Cerebellar nuclear complex (tissue), 1 donor: Measurements from ENCODE around the gene MEF2C.

ENCODE experiments used
- DNase-seq, 2 experiments: peaks; one replicate each; lab custom pipeline; 2025; lab: John Stamatoyannopoulos, UW

MEF2C gene

GRCh38 chr5:88888291-88888690 is 5.3 kb upstream of the MEF2C start:
- DNase-seq, result no peak

GRCh38 chr5:88887342-88887741 is 4.4 kb upstream of the MEF2C start:
- no peak for DNase-seq

GRCh38 chr5:88886746-88887341 is 3.9 kb upstream of the MEF2C start:
- no peak for DNase-seq

GRCh38 chr5:88886252-88886651 is 3.3 kb upstream of the MEF2C start:
- DNase-seq, result no peak

GRCh38 chr5:88885002-88885401 is 2.0 kb upstream of the MEF2C start:
- DNase-seq, result no peak

- no peak for DNase-seq
These were observed 1.6 kb upstream of the MEF2C start for GRCh38 chr5:88884608-88884877.

DNA sequence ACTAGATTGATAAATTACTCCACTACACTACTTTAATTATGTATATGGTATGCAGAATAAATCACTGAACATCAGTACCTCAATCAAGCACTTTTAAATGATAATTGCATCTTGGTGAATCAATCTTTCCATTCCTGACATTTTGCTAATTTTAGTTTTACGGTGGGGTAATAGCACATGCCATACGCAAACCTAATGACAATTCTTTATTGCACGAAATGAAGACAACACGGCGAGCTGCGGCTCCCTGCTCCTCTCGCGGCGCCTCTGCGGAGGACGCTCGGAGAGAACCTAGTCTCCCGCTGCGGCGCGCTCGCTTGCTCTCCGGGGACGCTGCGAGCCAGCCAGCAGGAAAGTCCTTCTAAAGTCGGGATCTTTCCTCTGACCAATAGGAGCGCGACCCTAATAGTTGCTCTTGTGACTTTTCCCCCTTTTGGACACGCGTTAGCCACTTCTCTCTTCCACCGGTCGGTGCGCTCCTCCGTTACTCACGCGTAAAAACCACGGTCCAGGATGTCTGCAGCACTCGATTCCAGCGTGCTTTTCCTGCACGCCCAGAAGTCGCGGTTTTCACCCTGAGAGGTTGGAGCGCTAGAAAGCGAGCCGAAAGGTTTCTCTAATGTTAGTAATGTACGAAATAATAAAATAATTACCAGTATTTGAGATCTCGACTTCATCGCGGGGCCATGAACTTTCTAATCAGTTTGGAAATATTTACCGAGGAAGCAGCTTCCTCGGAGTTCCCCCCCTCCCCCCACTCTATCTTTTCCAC is 1.0 kb upstream of the MEF2C start:
- peak in 1 of 2 experiments; percentile 43 for DNase-seq

DNA sequence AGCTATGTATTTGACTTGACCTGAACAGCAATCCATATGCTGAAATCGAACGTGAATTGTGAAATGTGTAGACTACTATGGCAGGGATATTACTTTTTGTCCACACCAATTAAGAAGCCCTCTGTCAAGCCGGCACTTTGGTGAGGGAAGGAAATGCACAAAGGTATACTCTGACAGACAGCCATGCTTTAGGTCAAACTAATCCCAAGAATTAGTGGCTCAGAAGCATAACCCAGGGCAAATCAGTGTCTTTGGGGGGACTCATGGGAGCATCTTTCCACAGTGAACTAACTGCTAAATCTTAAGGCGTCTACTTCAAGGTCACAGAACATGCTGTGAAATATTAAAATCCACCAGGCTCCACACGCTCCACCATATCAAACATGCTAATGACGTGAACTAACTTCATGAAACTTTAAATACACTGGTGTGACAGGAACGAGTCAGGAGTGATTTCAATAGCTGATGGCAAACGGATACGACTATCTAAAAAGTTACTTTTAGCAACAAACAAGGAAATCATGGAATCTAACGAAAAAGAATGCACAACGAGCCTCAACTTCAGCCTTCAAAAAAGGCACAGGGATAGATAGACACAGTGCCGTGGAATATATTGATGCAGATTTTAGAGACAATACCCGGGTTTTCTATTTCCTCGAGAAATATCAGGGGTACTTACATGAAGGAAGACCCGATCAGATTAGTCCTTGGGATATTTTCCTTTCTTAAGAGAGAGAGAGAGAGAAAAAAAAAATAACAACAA is 527 bp downstream of the MEF2C start:
- DNase-seq, result no peak

- no peak for DNase-seq
These were observed 1.4 kb downstream of the MEF2C start for GRCh38 chr5:88881571-88881971.

GRCh38 chr5:88880201-88880600 is 2.8 kb downstream of the MEF2C start:
- DNase-seq, result no peak

- DNase-seq, result no peak
These were observed 3.3 kb downstream of the MEF2C start for GRCh38 chr5:88879724-88880123.

DNA sequence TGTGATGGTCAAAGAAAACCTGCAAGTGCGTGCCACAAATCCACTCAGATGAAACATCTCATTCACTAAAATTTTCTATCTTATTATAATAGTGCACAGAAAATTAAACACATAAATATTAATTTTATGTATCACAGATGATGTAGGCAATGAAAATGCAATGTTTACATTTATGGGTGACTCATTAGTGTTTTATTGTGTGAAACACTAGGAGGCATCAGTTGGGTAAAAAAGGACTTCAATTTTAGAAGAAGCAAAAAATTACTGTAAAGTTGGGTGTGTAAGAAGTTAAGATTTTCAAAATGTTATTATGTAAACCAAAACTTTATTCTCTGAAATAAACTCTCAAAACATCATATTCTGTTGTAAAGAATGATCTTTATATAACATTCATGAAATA is 4.0 kb downstream of the MEF2C start:
- no peak for DNase-seq

DNA sequence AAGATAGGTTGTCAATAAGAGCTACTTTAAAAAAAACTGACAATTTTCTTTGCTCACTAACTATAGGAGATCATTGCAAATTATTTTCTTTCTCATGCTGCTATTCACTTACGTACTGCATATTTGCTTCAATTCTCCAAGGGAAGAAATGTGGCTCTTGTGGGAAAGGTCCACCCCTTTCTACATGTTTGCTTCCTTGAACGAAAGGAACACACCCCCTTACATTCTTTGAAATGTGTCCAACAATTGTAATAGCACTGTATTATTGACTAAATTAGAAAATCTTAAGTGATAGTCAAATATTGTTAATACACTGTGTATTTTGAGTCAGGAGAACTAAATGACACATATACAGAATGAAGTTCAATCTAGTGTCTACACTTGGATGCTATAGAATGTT is 5.2 kb downstream of the MEF2C start:
- no peak for DNase-seq

DNA sequence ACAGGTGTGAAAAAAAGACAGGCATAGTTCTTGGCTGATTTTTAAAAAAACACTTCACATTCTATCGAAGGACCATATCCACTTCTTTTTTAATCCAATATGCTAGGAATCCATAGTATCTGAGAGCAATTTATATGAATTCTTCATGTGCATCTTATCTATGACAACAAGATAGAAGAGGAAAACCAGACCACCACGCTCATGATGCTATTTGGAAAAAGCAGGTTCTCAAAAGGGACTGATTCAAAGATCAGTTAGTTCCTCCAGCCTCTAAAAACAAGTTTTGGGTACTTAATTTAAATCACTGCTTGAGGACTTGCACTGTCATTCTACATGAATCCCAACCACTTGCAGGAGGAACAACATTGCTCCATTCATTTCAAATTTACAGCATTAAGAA is 6.3 kb downstream of the MEF2C start:
- no peak for DNase-seq

GRCh38 chr5:88875341-88876234 is 7.4 kb downstream of the MEF2C start:
- DNase-seq, result no peak

- no peak for DNase-seq
These were observed 9.5 kb downstream of the MEF2C start for GRCh38 chr5:88873447-88873846.

- DNase-seq, result no peak
These were observed 10.0 kb downstream of the MEF2C start for GRCh38 chr5:88872971-88873370.

DNA sequence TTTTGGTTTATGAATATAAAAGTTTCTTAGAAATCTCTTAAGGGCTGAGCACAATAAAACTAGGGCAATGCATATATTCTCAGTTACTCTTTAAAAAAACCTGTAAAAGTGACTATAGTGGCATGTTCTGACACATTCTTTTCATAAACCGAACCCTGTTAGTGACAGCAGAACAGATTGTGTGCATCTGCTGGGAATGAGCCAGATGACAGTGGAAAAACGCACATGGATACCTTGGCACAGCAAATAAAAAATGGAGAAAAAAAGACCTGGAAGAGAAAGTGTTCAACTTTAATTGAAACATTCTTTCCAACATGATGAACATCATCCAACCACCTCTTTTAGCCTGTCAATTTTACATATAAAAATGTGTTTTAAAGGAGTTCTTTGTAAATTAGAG is 12.7 kb downstream of the MEF2C start:
- no peak for DNase-seq

GRCh38 chr5:88868468-88869068 is 14.4 kb downstream of the MEF2C start:
- DNase-seq, result no peak

DNA sequence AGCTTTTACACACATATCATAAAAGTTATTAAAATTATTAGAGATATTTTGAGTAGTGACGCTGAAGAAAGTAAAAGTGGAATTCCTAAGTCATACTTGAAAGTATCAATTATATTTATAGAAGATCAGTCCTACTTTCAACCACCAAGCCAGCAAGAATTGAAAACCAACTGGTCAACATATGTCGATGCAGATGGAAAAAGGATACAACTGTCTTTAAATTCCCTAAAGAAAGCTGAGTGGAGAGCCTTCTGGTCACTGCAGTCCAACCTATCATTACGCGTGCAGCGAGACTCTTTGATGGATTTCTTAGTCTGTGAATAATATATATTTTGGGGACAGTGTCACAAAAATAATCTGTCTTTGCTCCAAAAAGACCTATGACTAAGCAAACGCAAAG is 15.3 kb downstream of the MEF2C start:
- DNase-seq, result no peak

DNA sequence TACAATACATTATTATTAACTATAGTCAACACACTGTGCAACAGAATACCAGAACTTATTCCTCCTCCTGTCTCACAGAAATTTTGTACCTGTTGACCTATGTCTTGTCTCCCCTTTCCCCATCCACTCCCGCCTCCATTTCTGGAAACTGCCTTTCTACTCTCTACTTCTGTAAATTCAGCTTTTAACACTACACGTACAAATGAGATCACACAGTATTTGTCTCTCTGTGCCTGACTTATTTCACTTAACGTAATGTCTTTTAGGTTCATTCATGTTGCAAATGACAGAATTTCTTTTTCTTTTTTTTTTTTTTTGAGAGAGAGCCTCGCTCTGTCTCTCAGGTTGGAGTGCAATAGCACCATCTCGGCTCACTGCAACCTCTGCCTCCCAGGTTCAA is 19.5 kb downstream of the MEF2C start:
- DNase-seq, result no peak
